Suprapubic skin (tissue), 4 donors: ENCODE measurements around the gene STPG2.

Experiments
- POLR2A ChIP-seq, 2 donors: fragments of 450-650 bp; IDR thresholded peaks; one replicate each; pipeline ENCODE4 v1.6.1; 2017; ENCODE audit warnings: antibody characterized with exemption in 2 of 2, mild to moderate bottlenecking in 2 of 2, moderate library complexity in 2 of 2
- POLR2AphosphoS5 ChIP-seq, 3 donors: sonication (generic); formaldehyde crosslinking; IDR thresholded peaks; one replicate each; pipeline ENCODE4 v1.6.1; 2017; ENCODE audit warnings: antibody characterized with exemption in 3 of 3
- TF ChIP-seq, protein P1 (sequence below), 2 donors: fragments of 200-600 bp in 1 of 2; fragments of 450-650 bp in 1 of 2; sonication (generic) in 1 of 2; IDR thresholded peaks; one replicate each; pipeline ENCODE4 v1.5.1; 2016 to 2019; ENCODE audit warnings: antibody characterized with exemption in 2 of 2, mild to moderate bottlenecking in 1 of 2, moderate library complexity in 1 of 2

DNA sequence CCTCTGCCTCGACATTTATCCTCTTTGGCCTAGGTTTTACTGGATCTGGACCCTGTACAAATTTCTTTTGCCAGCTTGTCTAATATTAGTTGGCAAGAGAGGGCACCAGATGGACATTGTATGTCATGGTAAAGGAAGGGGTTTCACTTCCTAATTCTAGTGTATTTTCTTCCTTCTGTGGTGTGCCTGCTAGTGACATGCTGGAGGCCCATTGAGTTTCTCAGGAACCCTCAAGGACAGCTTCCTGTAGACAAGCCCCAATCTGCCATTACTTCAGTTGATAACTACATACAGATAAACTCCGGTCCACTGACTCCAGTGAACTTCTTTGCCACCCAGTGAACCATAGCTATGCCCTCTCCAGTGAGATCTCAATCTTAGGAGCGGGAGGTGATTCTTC, 116.9 kb downstream of the STPG2 start:
- no peak for TF ChIP-seq POLR2A (IDR thresholded peaks at IDR 0.05)
- TF ChIP-seq, protein P1, sequence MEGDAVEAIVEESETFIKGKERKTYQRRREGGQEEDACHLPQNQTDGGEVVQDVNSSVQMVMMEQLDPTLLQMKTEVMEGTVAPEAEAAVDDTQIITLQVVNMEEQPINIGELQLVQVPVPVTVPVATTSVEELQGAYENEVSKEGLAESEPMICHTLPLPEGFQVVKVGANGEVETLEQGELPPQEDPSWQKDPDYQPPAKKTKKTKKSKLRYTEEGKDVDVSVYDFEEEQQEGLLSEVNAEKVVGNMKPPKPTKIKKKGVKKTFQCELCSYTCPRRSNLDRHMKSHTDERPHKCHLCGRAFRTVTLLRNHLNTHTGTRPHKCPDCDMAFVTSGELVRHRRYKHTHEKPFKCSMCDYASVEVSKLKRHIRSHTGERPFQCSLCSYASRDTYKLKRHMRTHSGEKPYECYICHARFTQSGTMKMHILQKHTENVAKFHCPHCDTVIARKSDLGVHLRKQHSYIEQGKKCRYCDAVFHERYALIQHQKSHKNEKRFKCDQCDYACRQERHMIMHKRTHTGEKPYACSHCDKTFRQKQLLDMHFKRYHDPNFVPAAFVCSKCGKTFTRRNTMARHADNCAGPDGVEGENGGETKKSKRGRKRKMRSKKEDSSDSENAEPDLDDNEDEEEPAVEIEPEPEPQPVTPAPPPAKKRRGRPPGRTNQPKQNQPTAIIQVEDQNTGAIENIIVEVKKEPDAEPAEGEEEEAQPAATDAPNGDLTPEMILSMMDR (IDR thresholded peaks at IDR 0.05) = no peak
- no peak for TF ChIP-seq POLR2AphosphoS5 (IDR thresholded peaks at IDR 0.05)
